ENCODE results near the gene KCTD20.

Gene KCTD20

DNA sequence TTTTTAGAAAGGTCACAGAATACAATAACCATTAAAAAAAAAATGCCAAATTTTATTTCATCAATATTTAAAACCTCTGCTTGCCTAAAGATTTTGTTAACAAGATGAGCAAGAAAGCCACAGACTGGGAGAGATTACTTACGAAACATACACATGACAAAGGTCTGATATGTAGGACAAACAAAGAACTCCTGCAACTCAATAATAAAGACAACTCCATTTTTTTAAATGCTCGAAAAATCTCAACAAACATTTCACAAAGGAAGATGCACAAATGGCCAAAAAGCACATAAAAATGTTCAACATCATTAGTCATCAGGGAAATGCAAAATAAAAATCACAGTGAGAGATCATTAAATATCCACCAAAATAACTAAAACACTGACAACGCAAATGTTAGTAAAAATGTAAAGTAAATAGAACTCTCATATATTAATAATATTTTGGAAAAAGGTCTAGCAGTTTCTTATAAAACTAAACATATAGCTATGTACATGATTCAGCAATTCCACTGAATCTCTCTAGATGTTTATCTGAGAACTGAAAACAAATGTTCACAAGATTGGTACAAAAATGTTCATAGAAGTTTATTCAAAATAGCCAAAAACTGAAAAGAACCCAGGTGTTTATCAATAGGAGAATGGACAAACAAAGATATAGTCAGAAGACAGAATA is 94.2 kb downstream of the KCTD20 start:
- no peak for DNase-seq (ENCODE audit: low spot score)

GRCh38 chr6:36539814-36540568 is 97.2 kb downstream of the KCTD20 start:
- DNase-seq (ENCODE audit: low spot score): peak; percentile 28

All from RKO (cell line).